H1 (cell line): Measurements from ENCODE around the gene GRIK4. TPM values are rescaled to one million over a fixed set of nuclear protein-coding genes. Genes with fewer than 3 reads are reported as not detected.

Source experiments
- CTCF ChIA-PET: fragments of 300-600 bp; sonication (Branson Sonifier 250); formaldehyde crosslinking; loops from one replicate; lab custom pipeline; 2021; ENCODE audit not compliant: partially characterized antibody; lab: Charles Lee
- POLR2A ChIA-PET: fragments of 300-600 bp; sonication (Branson Sonifier 250); formaldehyde crosslinking; loops from one replicate; lab custom pipeline; 2021; ENCODE audit warnings: inconsistent platforms; ENCODE audit not compliant: partially characterized antibody; lab: Charles Lee
- DNase-seq, 2 experiments: peaks; one replicate each; pipeline versions ENCODE4 v3.0.0 to v3.0.0-alpha.2; 2010 to 2022; ENCODE audit warnings: low spot score in 2 of 2, low read depth in 1 of 2, mixed read lengths in 1 of 2
- FAIRE-seq: peaks from 2 replicates; lab custom pipeline; 2011; peaks lifted over from hg19 to GRCh38; lab: Jason Lieb, UNC
- H2AFZ ChIP-seq: 2 replicates; pipeline ENCODE4 v1.8.1; 2012; ENCODE audit warnings: low read length, inconsistent platforms
- H2AK5ac ChIP-seq: 2 replicates; pipeline ENCODE4 v1.6.1; 2013; ENCODE audit warnings: low read depth, low read length
- H2BK120ac ChIP-seq: replicated peaks from 2 replicates; pipeline ENCODE3; 2013; ENCODE audit warnings: low read depth, low read length, inconsistent platforms
- H2BK12ac ChIP-seq: 2 replicates; pipeline ENCODE4 v1.6.1; 2013; ENCODE audit warnings: low read depth, low read length
- H2BK15ac ChIP-seq: 2 replicates; pipeline ENCODE4 v1.6.1; 2013; ENCODE audit warnings: low read length
- H2BK20ac ChIP-seq: 2 replicates; pipeline ENCODE4 v1.6.1; 2013; ENCODE audit warnings: low read length
- H2BK5ac ChIP-seq: 2 replicates; pipeline ENCODE4 v1.6.1; 2013; ENCODE audit warnings: low read depth, low read length
- H3K14ac ChIP-seq: 2 replicates; pipeline ENCODE4 v1.6.1; 2013; ENCODE audit warnings: inconsistent platforms; ENCODE audit not compliant: insufficient read length
- H3K18ac ChIP-seq: 2 replicates; pipeline ENCODE4 v1.6.1; 2013; ENCODE audit warnings: low read length; ENCODE audit errors: extremely low read depth
- H3K23ac ChIP-seq: 2 replicates; pipeline ENCODE4 v1.6.1; 2013; ENCODE audit warnings: inconsistent platforms; ENCODE audit not compliant: insufficient read length
- H3K23me2 ChIP-seq: 2 replicates; pipeline ENCODE4 v1.6.1; 2013; ENCODE audit warnings: low read depth, low read length
- H3K27ac ChIP-seq: 2 replicates; pipeline ENCODE4 v1.6.1; 2011; ENCODE audit warnings: low read depth, low read length, inconsistent platforms
- H3K27me3 ChIP-seq, 4 experiments: replicated peaks in 1 of 4; 1 replicate in 1 of 4; 2 replicates in 3 of 4; pipeline versions ENCODE4 v1.6.1 to v1.8.1; 2011 to 2013; ENCODE audit warnings: low read length in 3 of 4, mild to moderate bottlenecking in 3 of 4, inconsistent platforms in 2 of 4, mixed read lengths in 2 of 4, moderate library complexity in 1 of 4; ENCODE audit not compliant: control insufficient read depth in 3 of 4, insufficient read depth in 3 of 4; ENCODE audit errors: extremely low read depth in 1 of 4
- H3K36me3 ChIP-seq, 4 experiments: 2 replicates each; pipeline versions ENCODE4 v1.6.1 to v1.8.1; 2011 to 2013; ENCODE audit warnings: mild to moderate bottlenecking in 4 of 4, low read length in 3 of 4, moderate library complexity in 2 of 4, control low read depth in 1 of 4, inconsistent platforms in 1 of 4; ENCODE audit not compliant: insufficient read depth in 4 of 4, control insufficient read depth in 2 of 4
- H3K4ac ChIP-seq: replicated peaks from 2 replicates; pipeline ENCODE3; 2013; ENCODE audit warnings: low read length, low read depth, mixed read lengths, inconsistent platforms; ENCODE audit not compliant: insufficient read length
- H3K4me1 ChIP-seq, 4 experiments: replicated peaks in 1 of 4; 1 replicate in 1 of 4; 2 replicates in 3 of 4; pipeline versions ENCODE4 v1.6.1 to v1.8.1; 2011 to 2013; ENCODE audit warnings: low read length in 3 of 4, inconsistent platforms in 2 of 4, mixed read lengths in 1 of 4; ENCODE audit not compliant: insufficient read depth in 4 of 4, control insufficient read depth in 3 of 4
- H3K4me2 ChIP-seq, 2 experiments: 2 replicates each; pipeline versions ENCODE4 v1.6.1 to v1.8.1; 2011 to 2013; ENCODE audit warnings: low read depth in 2 of 2, low read length in 2 of 2, control low read depth in 1 of 2, inconsistent platforms in 1 of 2, mild to moderate bottlenecking in 1 of 2; ENCODE audit not compliant: insufficient read depth in 1 of 2
- H3K4me3 ChIP-seq, 4 experiments: fragments of 200-600, 300-600 bp in 1 of 4; sonication (generic), shearing (Covaris generic), sonication (Bioruptor Twin) in 1 of 4; 2 replicates each; pipeline versions ENCODE4 v1.5.1 to v1.8.1; 2011 to 2016; ENCODE audit warnings: low read length in 4 of 4, low read depth in 3 of 4, control low read depth in 2 of 4, inconsistent platforms in 2 of 4, mild to moderate bottlenecking in 2 of 4, mixed read lengths in 1 of 4, moderate library complexity in 1 of 4; ENCODE audit not compliant: insufficient read depth in 2 of 4; ENCODE audit errors: extremely low read depth in 1 of 4
- H3K56ac ChIP-seq: replicated peaks from 2 replicates; pipeline ENCODE3; 2013; ENCODE audit warnings: low read depth, mild to moderate bottlenecking, mixed read lengths, low read length, inconsistent platforms; ENCODE audit not compliant: insufficient read length
- H3K79me1 ChIP-seq: 2 replicates; pipeline ENCODE4 v1.6.1; 2013; ENCODE audit warnings: low read depth, low read length, control low read depth
- H3K79me2 ChIP-seq, 2 experiments: 2 replicates each; pipeline versions ENCODE4 v1.6.1 to v1.8.1; 2012 to 2013; ENCODE audit warnings: low read length in 2 of 2, mild to moderate bottlenecking in 2 of 2, inconsistent platforms in 1 of 2; ENCODE audit not compliant: insufficient read depth in 2 of 2, control insufficient read depth in 1 of 2
- H3K9ac ChIP-seq, 4 experiments: replicated peaks in 1 of 4; 1 replicate in 1 of 4; 2 replicates in 3 of 4; pipeline versions ENCODE4 v1.6.1 to v1.8.1; 2011 to 2013; ENCODE audit warnings: low read depth in 3 of 4, low read length in 3 of 4, control low read depth in 2 of 4, mild to moderate bottlenecking in 2 of 4, moderate library complexity in 2 of 4, inconsistent platforms in 1 of 4; ENCODE audit errors: extremely low read depth in 1 of 4
- H3K9me3 ChIP-seq, 2 experiments: 2 replicates each; pipeline versions ENCODE4 v1.6.1 to v1.8.1; 2012 to 2013; ENCODE audit warnings: mild to moderate bottlenecking in 2 of 2, moderate library complexity in 2 of 2, control low read depth in 1 of 2, inconsistent platforms in 1 of 2, low read depth in 1 of 2, low read length in 1 of 2, mixed read lengths in 1 of 2; ENCODE audit not compliant: insufficient read depth in 2 of 2
- H4K20me1 ChIP-seq, 2 experiments: replicated peaks in 1 of 2; 2 replicates each; pipeline versions ENCODE3 to v1.8.1; 2011 to 2013; ENCODE audit warnings: inconsistent platforms in 2 of 2, low read length in 2 of 2, mild to moderate bottlenecking in 1 of 2; ENCODE audit not compliant: insufficient read depth in 2 of 2, control insufficient read depth in 1 of 2
- H4K5ac ChIP-seq: 2 replicates; pipeline ENCODE4 v1.6.1; 2013; ENCODE audit warnings: low read length, low read depth, mixed read lengths, inconsistent platforms; ENCODE audit not compliant: insufficient read length
- H4K8ac ChIP-seq: 2 replicates; pipeline ENCODE4 v1.8.0; 2013; ENCODE audit warnings: mild to moderate bottlenecking, moderate library complexity, low read length, inconsistent platforms; ENCODE audit not compliant: insufficient read depth; ENCODE audit errors: extremely low read depth
- H4K91ac ChIP-seq: replicated peaks from 2 replicates; pipeline ENCODE3; 2013; ENCODE audit warnings: low read length, mixed read lengths, inconsistent platforms; ENCODE audit not compliant: insufficient read length
- CBX5 ChIP-seq: fragments of 300-800, 300-1000 bp; sonication (generic); IDR thresholded peaks from 2 replicates; pipeline ENCODE4 v1.7.1; 2016; ENCODE audit warnings: antibody characterized with exemption, low read length, low read depth
- CHD2 ChIP-seq: IDR thresholded peaks from 2 replicates; pipeline ENCODE4 v1.6.1; 2012; ENCODE audit warnings: low read length, improper control_type of control experiment
- JUN ChIP-seq: IDR thresholded peaks from 2 replicates; pipeline ENCODE4 v1.6.1; 2011; ENCODE audit warnings: low read depth, mild to moderate bottlenecking, improper control_type of control experiment, low read length
- RNF2 ChIP-seq: fragments of 200-900, 300-1000 bp; sonication (generic); IDR thresholded peaks from 2 replicates; pipeline ENCODE4 v1.7.1; 2016; ENCODE audit warnings: borderline replicate concordance, low read depth, mild to moderate bottlenecking, antibody characterized with exemption, low read length; ENCODE audit not compliant: poor library complexity, severe bottlenecking; ENCODE audit errors: missing control alignments
- SAP30 ChIP-seq: fragments of 300-600 bp; sonication (generic); IDR thresholded peaks from 2 replicates; pipeline ENCODE4 v1.7.1; 2012; ENCODE audit warnings: low read length, moderate library complexity, mild to moderate bottlenecking, inconsistent platforms; ENCODE audit not compliant: insufficient read depth, insufficient replicate concordance
- SIN3A ChIP-seq, 2 experiments: IDR thresholded peaks in 1 of 2; conservative IDR thresholded peaks in 1 of 2; 2 replicates each; pipeline ENCODE4 v1.6.1; 2011 to 2012; ENCODE audit warnings: low read length in 2 of 2, improper control_type of control experiment in 1 of 2, low read depth in 1 of 2, mild to moderate bottlenecking in 1 of 2
- SIX5 ChIP-seq: IDR thresholded peaks from 2 replicates; pipeline ENCODE4 v1.6.1; 2011; ENCODE audit warnings: mild to moderate bottlenecking, low read depth, low read length
- TAF1 ChIP-seq: IDR thresholded peaks from 2 replicates; pipeline ENCODE4 v1.6.1; 2011; ENCODE audit warnings: mild to moderate bottlenecking, low read depth, low read length
- TBP ChIP-seq: IDR thresholded peaks from 2 replicates; pipeline ENCODE4 v1.6.1; 2011; ENCODE audit warnings: low read depth, low read length, improper control_type of control experiment
- WGBS, 2 experiments: shearing (Covaris generic) in 1 of 2; methylation state at CpG; one replicate each; pipeline versions ENCODE4 v1.1.6 to v1.1.7; 2013 to 2015; ENCODE audit warnings: low lambda C conversion rate in 2 of 2, mixed read lengths in 2 of 2, inconsistent platforms in 1 of 2, low coverage in 1 of 2, missing lambda C conversion rate in 1 of 2; ENCODE audit not compliant: insufficient replicate concordance in 2 of 2, insufficient coverage in 1 of 2, insufficient read length in 1 of 2; ENCODE audit errors: extremely low coverage in 1 of 2, missing lambda C conversion rate in 1 of 2; 5-methylcytosine and 5-hydroxymethylcytosine counted together
- polyA plus RNA-seq, 7 experiments: library from polyadenylated mRNA; depleted of rRNA in 3 of 7; stranded (reverse) in 5 of 7; unstranded in 2 of 7; fragments of >200 nt in 5 of 7; fragments of 200-250 nt in 2 of 7; gene quantifications; 1 replicate in 5 of 7; 2 replicates in 1 of 7; 4 replicates in 1 of 7; pipeline versions ENCODE4 v1.2.1 to v1.2.3, GENCODE V29; 2011 to 2013; ENCODE audit warnings: missing spikeins in 2 of 7, mixed read lengths in 2 of 7
- total RNA-seq: library from RNA; stranded (reverse); fragmentation: NEBNext Ultra II Directional; extraction: Animal tissue kit (Norgen Biotek cat#: 25700); gene quantifications from 2 replicates; pipeline ENCODE4 v1.2.1, GENCODE V29; 2021

Gene GRIK4
- total and polyA plus RNA-seq, 2 of the 8 experiments (the other 6 are each of a cell fraction or from before 2014, with no cell fraction given) = 1.2 to 2.9 TPM

DNA sequence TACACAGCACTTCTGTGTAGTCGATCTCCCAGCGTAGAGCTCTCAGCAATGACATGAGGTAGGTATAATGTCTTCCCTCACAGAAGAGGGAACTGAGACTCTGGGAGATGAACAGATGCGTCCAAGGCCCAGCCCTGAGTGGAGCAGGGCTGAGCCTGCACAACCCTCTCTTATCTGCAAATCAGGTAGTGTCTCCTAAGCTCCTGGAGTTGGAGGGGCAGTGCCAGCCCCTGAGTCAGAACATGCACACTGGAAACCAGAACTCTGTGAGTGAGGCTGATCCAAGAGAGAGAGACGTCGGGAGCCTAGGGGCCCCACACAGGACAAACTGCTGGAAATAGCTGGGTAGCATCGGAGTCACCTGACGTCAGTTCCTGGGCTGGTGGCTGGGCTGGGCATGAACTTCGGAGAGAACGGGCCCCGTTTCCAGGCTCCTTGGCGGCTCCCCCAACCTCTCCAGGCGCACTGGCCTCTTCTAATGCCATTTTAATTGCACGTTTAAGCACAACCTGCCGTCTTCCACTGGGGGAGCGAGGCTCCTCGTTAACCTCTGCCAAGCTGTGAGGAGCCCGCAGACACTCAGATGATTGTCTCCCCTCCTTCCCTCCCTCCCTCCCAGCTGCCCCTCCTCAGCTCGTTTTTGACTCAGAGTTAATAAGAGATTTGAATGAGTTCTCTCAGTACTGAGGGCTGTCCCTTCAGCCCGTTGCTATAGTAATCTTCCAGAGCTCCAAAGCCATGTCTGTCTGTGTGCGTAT is 321.1 kb downstream of the GRIK4 start:
- DNase-seq (no peak), FAIRE-seq (no peak)
- H3K4me3 ChIP-seq = no peak overlapping the region
- no peak overlapping the region for H2AFZ ChIP-seq
- no peak overlapping the region for H2BK15ac ChIP-seq
- H3K9me3 ChIP-seq = no peaks in the 10 kb centered on the region
- H4K20me1 ChIP-seq = no peaks in the 10 kb centered on the region
- no peak overlapping the region for H3K4me2 ChIP-seq
- no peaks in the 10 kb centered on the region for H3K36me3 ChIP-seq
- no peak overlapping the region for H3K14ac ChIP-seq
- no peak overlapping the region for H3K9ac ChIP-seq
- no peak overlapping the region for H4K91ac ChIP-seq
- H3K27me3 ChIP-seq = no peaks in the 10 kb centered on the region
- no peak overlapping the region for H3K27ac ChIP-seq
- H3K23ac ChIP-seq = no peak overlapping the region
- no peak overlapping the region for H2BK120ac ChIP-seq
- no peaks in the 10 kb centered on the region for H3K23me2 ChIP-seq
- POLR2A ChIA-PET = interaction anchor here (0.7 to 1.1 kb wide), 2 partner anchors 11 to 15 kb away, joined by 3 to 4 read pairs; no protein-coding TSS in a partner anchor
- no peak overlapping the region for H2AK5ac ChIP-seq
- no peaks in the 10 kb centered on the region for H3K79me2 ChIP-seq
- H3K4ac ChIP-seq = no peak overlapping the region
- WGBS, 2 experiments = 84% methylated on average over 18 of the region's 20 CpGs; no CpG with 5 or more reads in 1 of the 2 experiments
- no peaks in the 10 kb centered on the region for H3K79me1 ChIP-seq
- no peak overlapping the region for H4K5ac ChIP-seq
- no peak overlapping the region for H4K8ac ChIP-seq
- H2BK12ac ChIP-seq = no peak overlapping the region
- no peak overlapping the region for H3K56ac ChIP-seq
- no peak overlapping the region for H2BK5ac ChIP-seq
- no peak overlapping the region for H3K18ac ChIP-seq
- H2BK20ac ChIP-seq = no peak overlapping the region
- CTCF ChIA-PET = interaction anchor here (0.6 to 3.1 kb wide), 15 partner anchors 10 to 322 kb away, joined by 3 to 11 read pairs (median 4); no protein-coding TSS in a partner anchor
- H3K4me1 ChIP-seq = no peaks in the 10 kb centered on the region
- TF ChIP-seq CHD2 (no peak), RNF2 (no peak), TBP (no peak), CBX5 (no peak), SIN3A (conservative IDR thresholded peaks at IDR 0.05 in 1 of 2, IDR thresholded peaks at IDR 0.05 in 1 of 2; ENCODE audit: low read depth in 1 of 2, low read length in 2 of 2) (no peak), SAP30 (no peak), TAF1 (no peak), SIX5 (no peak), JUN (no peak)
